ENCODE measurements around the gene OR2T5. TPM values are rescaled to one million over a fixed set of nuclear protein-coding genes. Genes with fewer than 3 reads are reported as not detected.
"Not testable (repeated sequence)": the region's sequence is repeated elsewhere in the genome, so short reads cannot be mapped to it uniquely, and the experiment has no call there.

OR2T5 gene
- not detected for total RNA-seq

GRCh38 chr1:248488289-248488688 lies at the start of gene OR2T5:
TSS of gene OR2T5 (plus strand) at chr1:248488589. CDS start at chr1:248488589, 0 bp downstream.
- DNase-seq (ENCODE audit: low spot score); H3K9me3 ChIP-seq; H3K27me3 ChIP-seq (replicated peaks; ENCODE audit: insufficient read depth); ATAC-seq (ENCODE audit: insufficient number of reproducible peaks, low FRiP score, low read depth); H3K4me3 ChIP-seq; H3K27ac ChIP-seq; H3K36me3 ChIP-seq; H3K4me1 ChIP-seq (ENCODE audit: control insufficient read depth in 1 of 2, low read depth in 2 of 2): not testable (repeated sequence)

GRCh38 chr1:248438668-248439067 lies 49.7 kb upstream of the OR2T5 start:
- not testable (repeated sequence) for H3K27me3 ChIP-seq (replicated peaks; ENCODE audit: insufficient read depth); H3K27ac ChIP-seq; H3K36me3 ChIP-seq; H3K4me3 ChIP-seq; H3K4me1 ChIP-seq (ENCODE audit: control insufficient read depth in 1 of 2, low read depth in 2 of 2); H3K9me3 ChIP-seq; DNase-seq (ENCODE audit: low spot score); ATAC-seq (ENCODE audit: insufficient number of reproducible peaks, low FRiP score, low read depth)

- not testable (repeated sequence) for H3K4me1 ChIP-seq (ENCODE audit: control insufficient read depth in 1 of 2, low read depth in 2 of 2); H3K9me3 ChIP-seq; H3K27me3 ChIP-seq (replicated peaks; ENCODE audit: insufficient read depth); DNase-seq (ENCODE audit: low spot score); ATAC-seq (ENCODE audit: insufficient number of reproducible peaks, low FRiP score, low read depth); H3K4me3 ChIP-seq; H3K27ac ChIP-seq; H3K36me3 ChIP-seq
Observed at GRCh38 chr1:248439283-248439682, 49.1 kb upstream of the OR2T5 start.

- H3K9me3 ChIP-seq; H3K27me3 ChIP-seq (replicated peaks; ENCODE audit: insufficient read depth); H3K27ac ChIP-seq; H3K36me3 ChIP-seq; H3K4me3 ChIP-seq; DNase-seq (ENCODE audit: low spot score); H3K4me1 ChIP-seq (ENCODE audit: control insufficient read depth in 1 of 2, low read depth in 2 of 2); ATAC-seq (ENCODE audit: insufficient number of reproducible peaks, low FRiP score, low read depth): not testable (repeated sequence)
Observed at GRCh38 chr1:248442500-248443277, 45.7 kb upstream of the OR2T5 start.

- H3K4me1 ChIP-seq (ENCODE audit: control insufficient read depth in 1 of 2, low read depth in 2 of 2); H3K36me3 ChIP-seq: not testable (repeated sequence)
Observed at GRCh38 chr1:248444603-248445002, 43.8 kb upstream of the OR2T5 start.

GRCh38 chr1:248445399-248445798 lies 43.0 kb upstream of the OR2T5 start, which contains the start of gene OR2T2:
TSS of gene OR2T2 (plus strand) at chr1:248445637. CDS start at chr1:248452798, 7,161 bp downstream.
- not testable (repeated sequence) for H3K4me3 ChIP-seq

More at GRCh38 chr1:248444603-248445002, 43.8 kb upstream of the OR2T5 start:
- H3K9me3 ChIP-seq; H3K27ac ChIP-seq; H3K27me3 ChIP-seq (replicated peaks; ENCODE audit: insufficient read depth); ATAC-seq (ENCODE audit: insufficient number of reproducible peaks, low FRiP score, low read depth); DNase-seq (ENCODE audit: low spot score); H3K4me3 ChIP-seq: not testable (repeated sequence)

GRCh38 chr1:248448409-248449074 lies 39.8 kb upstream of the OR2T5 start:
- not testable (repeated sequence) for H3K27ac ChIP-seq; DNase-seq (ENCODE audit: low spot score); H3K27me3 ChIP-seq (replicated peaks; ENCODE audit: insufficient read depth); H3K4me1 ChIP-seq (ENCODE audit: control insufficient read depth in 1 of 2, low read depth in 2 of 2); H3K36me3 ChIP-seq; ATAC-seq (ENCODE audit: insufficient number of reproducible peaks, low FRiP score, low read depth); H3K4me3 ChIP-seq; H3K9me3 ChIP-seq

More at GRCh38 chr1:248445399-248445798, 43.0 kb upstream of the OR2T5 start, which contains the start of gene OR2T2:
- H3K27ac ChIP-seq; H3K27me3 ChIP-seq (replicated peaks; ENCODE audit: insufficient read depth); ATAC-seq (ENCODE audit: insufficient number of reproducible peaks, low FRiP score, low read depth); H3K4me1 ChIP-seq (ENCODE audit: control insufficient read depth in 1 of 2, low read depth in 2 of 2); DNase-seq (ENCODE audit: low spot score); H3K9me3 ChIP-seq; H3K36me3 ChIP-seq: not testable (repeated sequence)

- not testable (repeated sequence) for H3K27ac ChIP-seq; H3K4me1 ChIP-seq (ENCODE audit: control insufficient read depth in 1 of 2, low read depth in 2 of 2); H3K9me3 ChIP-seq; H3K4me3 ChIP-seq; DNase-seq (ENCODE audit: low spot score); ATAC-seq (ENCODE audit: insufficient number of reproducible peaks, low FRiP score, low read depth); H3K27me3 ChIP-seq (replicated peaks; ENCODE audit: insufficient read depth); H3K36me3 ChIP-seq
Observed at GRCh38 chr1:248449821-248450465, 38.4 kb upstream of the OR2T5 start.

GRCh38 chr1:248450466-248451145 lies 37.8 kb upstream of the OR2T5 start:
- H3K9me3 ChIP-seq; H3K36me3 ChIP-seq; H3K27me3 ChIP-seq (replicated peaks; ENCODE audit: insufficient read depth); ATAC-seq (ENCODE audit: insufficient number of reproducible peaks, low FRiP score, low read depth); H3K27ac ChIP-seq; DNase-seq (ENCODE audit: low spot score); H3K4me3 ChIP-seq; H3K4me1 ChIP-seq (ENCODE audit: control insufficient read depth in 1 of 2, low read depth in 2 of 2): not testable (repeated sequence)

GRCh38 chr1:248453619-248454018 lies 34.8 kb upstream of the OR2T5 start:
- H3K27me3 ChIP-seq (replicated peaks; ENCODE audit: insufficient read depth); DNase-seq (ENCODE audit: low spot score); H3K36me3 ChIP-seq; ATAC-seq (ENCODE audit: insufficient number of reproducible peaks, low FRiP score, low read depth); H3K27ac ChIP-seq; H3K4me3 ChIP-seq; H3K4me1 ChIP-seq (ENCODE audit: control insufficient read depth in 1 of 2, low read depth in 2 of 2); H3K9me3 ChIP-seq: not testable (repeated sequence)

GRCh38 chr1:248455045-248455444 lies 33.3 kb upstream of the OR2T5 start:
- DNase-seq (ENCODE audit: low spot score); H3K9me3 ChIP-seq; H3K27me3 ChIP-seq (replicated peaks; ENCODE audit: insufficient read depth); H3K4me1 ChIP-seq (ENCODE audit: control insufficient read depth in 1 of 2, low read depth in 2 of 2); H3K4me3 ChIP-seq; ATAC-seq (ENCODE audit: insufficient number of reproducible peaks, low FRiP score, low read depth); H3K27ac ChIP-seq; H3K36me3 ChIP-seq: not testable (repeated sequence)

- H3K27ac ChIP-seq; H3K4me3 ChIP-seq; H3K36me3 ChIP-seq; DNase-seq (ENCODE audit: low spot score); H3K4me1 ChIP-seq (ENCODE audit: control insufficient read depth in 1 of 2, low read depth in 2 of 2); H3K9me3 ChIP-seq; H3K27me3 ChIP-seq (replicated peaks; ENCODE audit: insufficient read depth); ATAC-seq (ENCODE audit: insufficient number of reproducible peaks, low FRiP score, low read depth): not testable (repeated sequence)
Observed at GRCh38 chr1:248456635-248457034, 31.8 kb upstream of the OR2T5 start.
